GM12873 (cell line): Measurements from ENCODE around the gene MEF2D.

Experiments used
- TF ChIP-seq, protein P1 (sequence below): IDR thresholded peaks from 2 replicates; pipeline ENCODE4 v1.5.1; 2012; ENCODE audit warnings: low read depth, mild to moderate bottlenecking, moderate library complexity, low read length, control low read depth; ENCODE audit not compliant: insufficient read depth; ENCODE audit errors: missing control alignments

MEF2D gene

DNA sequence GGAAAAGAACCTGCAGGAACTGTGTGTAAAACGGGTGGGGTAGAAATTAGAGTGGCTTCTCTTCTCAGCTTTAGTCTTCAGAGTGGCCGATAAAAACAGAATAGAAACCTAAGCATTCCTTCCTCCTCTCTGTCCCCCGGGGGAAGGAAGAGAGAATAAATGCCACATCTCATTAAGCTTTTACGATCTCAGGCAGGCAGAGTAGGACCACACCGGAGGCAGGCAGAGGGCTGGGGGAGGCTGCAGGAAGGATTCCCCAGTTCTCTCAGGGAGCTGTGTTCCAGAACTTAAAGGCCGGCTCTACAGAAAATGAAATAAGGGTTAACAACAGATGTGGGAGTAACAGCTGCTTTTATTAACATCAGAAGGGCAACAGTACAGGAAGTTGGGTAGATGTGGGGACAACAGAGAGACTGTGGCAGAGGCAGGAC is 24.5 kb upstream of the MEF2D start:
- TF ChIP-seq, protein P1, sequence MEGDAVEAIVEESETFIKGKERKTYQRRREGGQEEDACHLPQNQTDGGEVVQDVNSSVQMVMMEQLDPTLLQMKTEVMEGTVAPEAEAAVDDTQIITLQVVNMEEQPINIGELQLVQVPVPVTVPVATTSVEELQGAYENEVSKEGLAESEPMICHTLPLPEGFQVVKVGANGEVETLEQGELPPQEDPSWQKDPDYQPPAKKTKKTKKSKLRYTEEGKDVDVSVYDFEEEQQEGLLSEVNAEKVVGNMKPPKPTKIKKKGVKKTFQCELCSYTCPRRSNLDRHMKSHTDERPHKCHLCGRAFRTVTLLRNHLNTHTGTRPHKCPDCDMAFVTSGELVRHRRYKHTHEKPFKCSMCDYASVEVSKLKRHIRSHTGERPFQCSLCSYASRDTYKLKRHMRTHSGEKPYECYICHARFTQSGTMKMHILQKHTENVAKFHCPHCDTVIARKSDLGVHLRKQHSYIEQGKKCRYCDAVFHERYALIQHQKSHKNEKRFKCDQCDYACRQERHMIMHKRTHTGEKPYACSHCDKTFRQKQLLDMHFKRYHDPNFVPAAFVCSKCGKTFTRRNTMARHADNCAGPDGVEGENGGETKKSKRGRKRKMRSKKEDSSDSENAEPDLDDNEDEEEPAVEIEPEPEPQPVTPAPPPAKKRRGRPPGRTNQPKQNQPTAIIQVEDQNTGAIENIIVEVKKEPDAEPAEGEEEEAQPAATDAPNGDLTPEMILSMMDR = no peak

DNA sequence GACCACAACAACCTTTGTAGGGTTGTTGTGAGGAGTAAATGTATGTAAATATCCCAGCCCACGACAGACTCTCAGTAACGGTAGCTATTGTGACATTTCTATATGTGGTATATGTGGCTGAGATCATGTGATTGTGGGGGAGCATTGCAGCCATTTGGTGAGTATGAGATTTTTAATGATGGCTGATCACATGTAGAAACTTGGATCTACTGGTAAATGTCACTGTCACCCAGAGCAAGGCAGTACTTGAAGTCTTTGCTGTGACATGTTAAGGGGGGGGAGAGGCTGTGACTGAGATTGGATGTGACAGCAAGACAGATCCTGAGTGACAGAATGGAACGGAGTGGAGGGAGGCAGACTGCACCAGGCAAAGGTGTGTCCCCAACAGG is 23.9 kb upstream of the MEF2D start:
- TF ChIP-seq, protein P1 = no peak

DNA sequence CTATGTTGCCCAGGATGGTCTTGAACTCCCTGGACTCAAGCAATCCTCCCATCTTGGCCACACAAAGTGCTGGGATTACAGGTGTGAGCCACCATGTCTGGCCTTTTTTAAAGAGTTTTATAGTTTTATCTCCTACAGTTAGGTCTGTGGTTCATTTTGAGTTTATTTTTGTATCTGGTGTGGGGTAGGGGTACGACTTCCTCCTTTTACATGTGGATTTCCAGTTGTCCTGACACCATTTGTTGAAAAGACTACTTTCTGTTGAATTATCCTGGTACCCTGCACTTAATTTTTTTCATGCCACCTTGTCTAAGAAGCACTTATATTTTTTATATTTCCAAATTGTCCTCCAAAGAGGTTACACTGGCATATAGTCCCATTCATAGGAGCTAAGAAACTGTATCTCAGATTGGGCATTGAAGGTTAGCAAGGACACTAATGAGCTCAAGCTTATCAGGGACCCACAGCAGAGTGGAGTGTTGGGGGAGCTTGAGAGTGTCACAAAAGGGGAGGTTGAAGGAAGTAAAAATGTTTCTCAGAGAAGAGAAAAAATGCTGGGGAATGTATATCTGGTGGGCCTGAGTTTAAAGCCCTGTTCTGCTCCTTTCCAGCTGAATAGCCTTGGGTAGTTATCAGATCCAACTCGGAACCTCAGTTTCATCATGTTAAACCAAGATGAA is 23.4 kb upstream of the MEF2D start:
- TF ChIP-seq, protein P1 = no peak

DNA sequence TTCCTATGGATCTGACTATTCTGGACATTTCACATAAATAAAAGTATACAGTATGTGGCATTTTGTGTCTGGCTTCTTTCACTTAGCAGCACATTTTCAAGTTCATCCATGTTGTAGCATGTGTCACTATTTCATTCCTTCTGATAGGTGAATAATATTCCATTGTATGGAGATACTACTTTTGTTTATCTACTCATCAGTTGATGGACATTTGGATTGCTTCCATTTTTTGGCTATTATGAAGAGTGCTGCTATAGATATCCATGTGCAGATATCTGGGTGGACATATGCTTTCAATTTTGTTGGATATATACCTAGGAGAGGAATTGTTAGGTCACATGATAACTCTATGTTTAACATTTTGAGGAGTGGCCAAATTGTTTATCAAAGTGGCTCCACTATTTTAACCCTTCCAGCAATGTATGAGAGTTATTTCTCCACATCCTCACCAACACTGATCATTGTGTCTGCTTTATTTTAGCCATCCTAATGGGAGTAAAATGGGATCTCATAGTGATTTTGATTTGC is 21.9 kb upstream of the MEF2D start:
- TF ChIP-seq, protein P1 = no peak

DNA sequence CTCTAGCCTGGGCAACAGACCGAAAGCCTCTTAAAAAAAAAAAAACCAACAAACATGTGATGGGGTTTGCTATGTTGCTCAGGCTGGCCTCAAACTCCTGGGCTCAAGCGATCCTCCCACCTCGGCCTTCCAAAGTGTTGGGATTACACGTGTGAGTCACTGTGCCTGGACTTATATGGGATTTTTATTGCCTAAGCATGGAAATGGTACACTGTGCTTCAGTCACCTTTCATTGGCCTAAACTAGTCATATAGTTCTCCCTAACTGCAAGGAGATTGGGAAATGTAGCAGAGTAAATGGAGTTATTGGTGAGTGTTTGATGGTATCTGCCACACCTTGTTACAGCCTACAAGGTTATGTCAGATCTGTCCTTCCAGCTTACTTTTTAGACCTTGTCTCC is 17.2 kb upstream of the MEF2D start:
- TF ChIP-seq, protein P1 = no peak

DNA sequence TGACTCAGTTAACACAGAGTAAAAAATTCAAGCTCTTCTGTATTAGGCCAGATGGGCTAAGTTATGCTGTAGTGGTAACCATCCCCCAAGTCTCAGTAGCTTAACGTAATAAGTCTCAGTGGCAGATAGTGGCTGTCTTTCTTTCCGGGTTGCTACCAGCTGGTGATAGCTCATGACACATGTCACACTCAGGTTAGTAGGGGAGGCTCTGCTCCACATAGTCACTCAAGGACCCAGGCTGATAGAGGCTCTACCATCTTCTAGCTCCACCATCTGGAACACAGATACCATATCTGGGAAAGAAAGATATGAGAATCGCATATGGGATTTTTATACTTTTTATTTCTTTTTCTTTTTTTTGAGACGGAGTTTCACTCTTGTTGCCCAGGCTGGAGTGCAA is 16.2 kb upstream of the MEF2D start:
- TF ChIP-seq, protein P1 = no peak

DNA sequence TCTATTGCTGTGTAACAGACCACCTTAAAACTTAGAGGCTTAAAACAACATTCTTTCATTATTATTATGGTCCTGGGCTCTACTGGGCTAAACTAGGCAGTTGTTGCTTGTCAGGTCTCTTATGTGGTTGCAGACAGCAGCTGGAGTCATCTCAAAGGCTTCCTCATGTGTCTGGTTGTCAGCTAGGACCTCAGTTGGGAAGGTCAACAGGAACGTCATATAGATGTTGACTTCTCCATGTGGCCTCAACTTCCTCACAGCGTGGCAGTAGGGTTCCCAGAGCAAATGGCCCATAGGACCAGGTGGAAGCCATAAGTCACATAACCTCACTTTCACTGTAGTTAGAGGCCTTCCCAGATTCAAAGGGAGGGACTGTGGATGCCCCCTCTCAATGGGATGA is 15.4 kb upstream of the MEF2D start:
- TF ChIP-seq, protein P1 = no peak
